Esophagus muscularis mucosa (tissue), 4 donors: ENCODE results near the gene ZNF765. TPM values are rescaled to one million over a fixed set of nuclear protein-coding genes. Genes with fewer than 3 reads are reported as not detected.
"Not testable (repeated sequence)": the region's sequence is repeated elsewhere in the genome, so short reads cannot be mapped to it uniquely, and the experiment has no call there.

Experiments
- DNase-seq: peaks from one replicate; pipeline ENCODE4 v3.0.0-alpha.2; 2017; ENCODE audit errors: extremely low spot score
- H3K27ac ChIP-seq, 4 donors: fragments of 200-600 bp; sonication (generic); replicated peaks in 1 of 4; 1 replicate in 3 of 4; 2 replicates in 1 of 4; pipeline ENCODE4 v1.5.1; 2016 to 2019; ENCODE audit warnings: mild to moderate bottlenecking in 1 of 4
- H3K27me3 ChIP-seq, 4 donors: fragments of 200-600 bp; sonication (generic); one replicate each; pipeline versions ENCODE4 v1.5.1 to v1.6.0; 2016 to 2019
- H3K36me3 ChIP-seq, 4 donors: fragments of 200-600 bp; sonication (generic); one replicate each; pipeline ENCODE4 v1.5.1; 2016 to 2019
- H3K4me1 ChIP-seq, 4 donors: fragments of 200-600 bp; sonication (generic); one replicate each; pipeline ENCODE4 v1.5.1; 2016 to 2019
- H3K4me3 ChIP-seq, 4 donors: fragments of 200-600 bp; sonication (generic); 1 replicate in 2 of 4; 2 replicates in 2 of 4; pipeline ENCODE4 v1.5.1; 2016 to 2019; ENCODE audit warnings: mild to moderate bottlenecking in 4 of 4, moderate library complexity in 1 of 4
- H3K9me3 ChIP-seq, 4 donors: fragments of 200-600 bp; sonication (generic); 1 replicate in 3 of 4; 2 replicates in 1 of 4; pipeline ENCODE4 v1.5.1; 2016 to 2019
- CTCF ChIP-seq, 3 experiments: fragments of 200-600 bp in 2 of 3; fragments of 450-650 bp in 1 of 3; sonication (generic) in 2 of 3; IDR thresholded peaks; one replicate each; pipeline ENCODE4 v1.5.1; 2017 to 2019; ENCODE audit warnings: antibody characterized with exemption in 3 of 3, mild to moderate bottlenecking in 2 of 3, moderate library complexity in 1 of 3
- EP300 ChIP-seq: sonication (generic); formaldehyde crosslinking; IDR thresholded peaks from one replicate; pipeline ENCODE4 v1.6.1; 2017; ENCODE audit warnings: antibody characterized with exemption
- POLR2A ChIP-seq: fragments of 450-650 bp; IDR thresholded peaks from one replicate; pipeline ENCODE4 v1.6.1; 2017; ENCODE audit warnings: antibody characterized with exemption, moderate library complexity, mild to moderate bottlenecking, low read depth
- POLR2AphosphoS5 ChIP-seq, 2 donors: sonication (generic); formaldehyde crosslinking; IDR thresholded peaks; one replicate each; pipeline ENCODE4 v1.6.1; 2017; ENCODE audit warnings: antibody characterized with exemption in 2 of 2
- WGBS: methylation state at CpG from one replicate; pipeline ENCODE4 v1.1.5; 2018; 5-methylcytosine and 5-hydroxymethylcytosine counted together
- intact Hi-C: fragments of 100-400 bp; cut with DNase I; formaldehyde crosslinking; loops from one replicate; pipeline ENCODE4 v1.15.1; 2023
- total RNA-seq, 4 donors: library from RNA; depleted of rRNA; stranded (reverse); fragments of >200 nt; gene quantifications; one replicate each; pipeline versions ENCODE4 v1.1.0 to v1.2.1, GENCODE V29; 2016

ZNF765 gene
- total RNA-seq, 4 donors from 2014 or later: 7.1 to 12.5 (median 8.5) TPM

GRCh38 chr19:53389978-53390377 lies 5.0 kb upstream of the ZNF765 start:
- 34% methylated on average over 21 of the region's 22 CpGs for WGBS
- no peaks in the 10 kb centered on the region for H3K9me3 ChIP-seq
- peaks cover 0 to 8% (median 0%) of the 10 kb centered on the region in 4 donors for H3K36me3 ChIP-seq
- H3K4me1 ChIP-seq: peaks cover 0 to 12% (median 9%) of the 10 kb centered on the region in 4 donors
- TF ChIP-seq EP300 (no peak), CTCF (IDR thresholded peaks at IDR 0.05) (no peak), POLR2A (no peak), POLR2AphosphoS5 (IDR thresholded peaks at IDR 0.05) (no peak)
- H3K27ac ChIP-seq: no peak overlapping the region
- intact Hi-C loops: loop anchor here (10.0 kb wide), 1 partner anchor 195 kb away; the partner anchor contains the start of gene ZNF665
- H3K27me3 ChIP-seq: no peaks in the 10 kb centered on the region
- H3K4me3 ChIP-seq: no peak overlapping the region
- no peak for DNase-seq

GRCh38 chr19:53394522-53394973 lies 401 bp upstream of the ZNF765 start:
- no peaks in the 10 kb centered on the region for H3K9me3 ChIP-seq
- 2% methylated on average over 18 of the region's 18 CpGs for WGBS
- intact Hi-C loops: loop anchor here (2.0 to 10.0 kb wide), 2 partner anchors 30 to 200 kb away; partner anchors contain the start of genes ZNF525 and ZNF665
- no peak for TF ChIP-seq CTCF (IDR thresholded peaks at IDR 0.05)
- no peak for TF ChIP-seq EP300
- TF ChIP-seq POLR2AphosphoS5 (IDR thresholded peaks at IDR 0.05): no peak
- no peak for TF ChIP-seq POLR2A
- peak; percentile 91 for DNase-seq
- peak overlapping the region; percentile 65 to 85 (median 74) for H3K4me3 ChIP-seq
- H3K27ac ChIP-seq: peak overlapping the region; percentile 79 to 89 (median 84)
- H3K36me3 ChIP-seq: peaks cover 0 to 18% (median 11%) of the 10 kb centered on the region in 4 donors
- H3K4me1 ChIP-seq: peaks cover 8 to 30% (median 26%) of the 10 kb centered on the region in 4 donors
- H3K27me3 ChIP-seq: no peaks in the 10 kb centered on the region

GRCh38 chr19:53395840-53396524 lies 1.0 kb downstream of the ZNF765 start:
- H3K27ac ChIP-seq: peak overlapping the region; percentile 79 to 89 (median 84)
- not testable (repeated sequence) for H3K27me3 ChIP-seq

GRCh38 chr19:53396525-53396868 lies 1.5 kb downstream of the ZNF765 start:
- intact Hi-C loops: loop anchor here (10.0 kb wide), 1 partner anchor 202 kb away; the partner anchor contains the start of gene ZNF665
- WGBS: 22% methylated on average over 1 of the region's 1 CpG
- DNase-seq: no peak
- H3K36me3 ChIP-seq: peaks cover 12 to 34% (median 23%) of the 10 kb centered on the region in 4 donors
- TF ChIP-seq POLR2AphosphoS5 (IDR thresholded peaks at IDR 0.05): no peak
- TF ChIP-seq EP300: no peak
- TF ChIP-seq POLR2A: no peak
- TF ChIP-seq CTCF (IDR thresholded peaks at IDR 0.05): no peak
- H3K4me3 ChIP-seq: peak overlapping the region in 3 of 4 donors; percentile 65 to 77 (median 72)
- H3K9me3 ChIP-seq: no peaks in the 10 kb centered on the region
- no peak overlapping the region for H3K27ac ChIP-seq
- no peaks in the 10 kb centered on the region for H3K27me3 ChIP-seq
- H3K4me1 ChIP-seq: peaks cover 8 to 28% (median 25%) of the 10 kb centered on the region in 4 donors

More at GRCh38 chr19:53395840-53396524, 1.0 kb downstream of the ZNF765 start:
- 12% methylated on average over 9 of the region's 9 CpGs for WGBS
- Histone ChIP-seq H3K36me3 (peaks cover 10 to 31% (median 21%) of the 10 kb centered on the region in 4 donors), H3K4me3 (peak overlapping the region; percentile 65 to 85 (median 74)), H3K4me1 (peaks cover 8 to 28% (median 25%) of the 10 kb centered on the region in 4 donors)
- not testable (repeated sequence) for H3K9me3 ChIP-seq, DNase-seq
- intact Hi-C loops: loop anchor here (2.0 to 10.0 kb wide), 2 partner anchors 31 to 201 kb away; partner anchors contain the start of genes ZNF525 and ZNF665

GRCh38 chr19:53397918-53398317 lies 3.0 kb downstream of the ZNF765 start:
- peaks cover 23 to 46% (median 35%) of the 10 kb centered on the region in 4 donors for H3K36me3 ChIP-seq
- intact Hi-C loops: loop anchor here (10.0 kb wide), 1 partner anchor 203 kb away; the partner anchor contains the start of gene ZNF665
- H3K4me1 ChIP-seq: peaks cover 8 to 28% (median 25%) of the 10 kb centered on the region in 4 donors
- not testable (repeated sequence) for H3K4me3 ChIP-seq, H3K27ac ChIP-seq, H3K9me3 ChIP-seq, H3K27me3 ChIP-seq, DNase-seq
- 100% methylated on average over 1 of the region's 1 CpG for WGBS
